SK-N-SH (cell line): ENCODE results near the gene PRADC1. TPM values are rescaled to one million over a fixed set of nuclear protein-coding genes. Genes with fewer than 3 reads are reported as not detected.

Experiments used
- CTCF ChIA-PET: fragments of 300-600, 350-600 bp; formaldehyde crosslinking; extraction: SDS; loops from one replicate; lab custom pipeline; 2021; lab: Yijun Ruan, JAX
- POLR2A ChIA-PET: fragments of 350-600 bp; sonication (Branson Sonifier 250); formaldehyde crosslinking; extraction: SDS; loops from one replicate; lab custom pipeline; 2020; ENCODE audit warnings: antibody characterized with exemption, inconsistent platforms; lab: Yijun Ruan, JAX
- DNase-seq: peaks from one replicate; pipeline ENCODE4 v3.0.0; 2012
- H2AFZ ChIP-seq: fragments of 200-600 bp; sonication (generic); 2 replicates; pipeline ENCODE4 v1.8.1; 2016; ENCODE audit warnings: antibody characterized with exemption, mild to moderate bottlenecking, low read depth
- H3F3A ChIP-seq: fragments of 200-600 bp; sonication (generic); replicated peaks from 2 replicates; pipeline ENCODE3; 2016; ENCODE audit warnings: antibody characterized with exemption, mild to moderate bottlenecking; ENCODE audit not compliant: insufficient read depth
- H3K27ac ChIP-seq, 2 experiments: fragments of 200-500 bp in 1 of 2; fragments of 200-600 bp in 1 of 2; sonication (Bioruptor generic) in 1 of 2; sonication (generic), shearing (Covaris generic) in 1 of 2; 2 replicates each; pipeline versions ENCODE4 v1.5.1 to v1.6.1; 2014 to 2016; ENCODE audit warnings: low read depth in 2 of 2, inconsistent platforms in 1 of 2, low read length in 1 of 2, mild to moderate bottlenecking in 1 of 2, mixed read lengths in 1 of 2
- H3K27me3 ChIP-seq: fragments of 200-600 bp; sonication (generic), shearing (Covaris generic); 2 replicates; pipeline ENCODE4 v1.6.1; 2016; ENCODE audit warnings: mixed run types; ENCODE audit not compliant: insufficient read depth
- H3K36me3 ChIP-seq, 2 experiments: fragments of 200-500 bp in 1 of 2; fragments of 200-600 bp in 1 of 2; sonication (Bioruptor generic) in 1 of 2; sonication (generic) in 1 of 2; replicated peaks in 1 of 2; 2 replicates each; pipeline versions ENCODE3 to v1.5.1; 2014 to 2016; ENCODE audit warnings: low read length in 1 of 2, mild to moderate bottlenecking in 1 of 2; ENCODE audit not compliant: insufficient read depth in 2 of 2, control insufficient read depth in 1 of 2
- H3K4me1 ChIP-seq, 2 experiments: fragments of 200-500 bp in 1 of 2; fragments of 200-600 bp in 1 of 2; sonication (Bioruptor generic) in 1 of 2; sonication (generic), shearing (Covaris generic) in 1 of 2; 2 replicates each; pipeline versions ENCODE4 v1.5.1 to v1.6.1; 2014 to 2016; ENCODE audit warnings: low read depth in 1 of 2, low read length in 1 of 2, mixed run types in 1 of 2; ENCODE audit not compliant: insufficient read depth in 2 of 2, control insufficient read depth in 1 of 2
- H3K4me2 ChIP-seq: fragments of 200-600 bp; sonication (generic), shearing (Covaris generic); 2 replicates; pipeline ENCODE4 v1.6.1; 2017; ENCODE audit warnings: mixed run types
- H3K4me3 ChIP-seq, 2 experiments: fragments of 200-500 bp in 1 of 2; fragments of 200-600 bp in 1 of 2; sonication (Bioruptor generic) in 1 of 2; sonication (generic), shearing (Covaris generic) in 1 of 2; 2 replicates each; pipeline versions ENCODE4 v1.5.1 to v1.8.1; 2014 to 2016; ENCODE audit warnings: low read depth in 2 of 2, inconsistent platforms in 1 of 2, low read length in 1 of 2, mild to moderate bottlenecking in 1 of 2, mixed read lengths in 1 of 2, moderate library complexity in 1 of 2
- H3K79me2 ChIP-seq: fragments of 200-600 bp; sonication (generic); 2 replicates; pipeline ENCODE4 v1.8.1; 2017; ENCODE audit warnings: mild to moderate bottlenecking; ENCODE audit not compliant: insufficient read depth
- H3K9ac ChIP-seq: fragments of 200-600 bp; sonication (generic); 2 replicates; pipeline ENCODE4 v1.6.1; 2017; ENCODE audit warnings: mixed run types
- H3K9me2 ChIP-seq: fragments of 200-600 bp; sonication (generic); 2 replicates; pipeline ENCODE4 v1.6.1; 2017; ENCODE audit warnings: mixed run types
- H3K9me3 ChIP-seq: fragments of 200-600 bp; sonication (generic); 2 replicates; pipeline ENCODE4 v1.6.1; 2017; ENCODE audit warnings: mixed run types, mild to moderate bottlenecking, moderate library complexity
- H4K20me1 ChIP-seq: fragments of 200-600 bp; sonication (generic); 2 replicates; pipeline ENCODE4 v1.6.1; 2017; ENCODE audit warnings: mild to moderate bottlenecking, mixed run types; ENCODE audit not compliant: insufficient read depth
- ELF1 ChIP-seq: IDR thresholded peaks from 2 replicates; pipeline ENCODE4 v1.4.0; 2012
- EP300 ChIP-seq, 2 experiments: IDR thresholded peaks; 2 replicates each; pipeline versions ENCODE4 v1.4.0 to v1.6.1; 2012; ENCODE audit warnings: borderline replicate concordance in 1 of 2, low read depth in 1 of 2, low read length in 1 of 2
- FOSL2 ChIP-seq: IDR thresholded peaks from 2 replicates; pipeline ENCODE4 v1.4.0; 2012; ENCODE audit warnings: low read depth, mild to moderate bottlenecking, moderate library complexity, borderline replicate concordance
- FOXM1 ChIP-seq: IDR thresholded peaks from 2 replicates; pipeline ENCODE4 v1.4.0; 2012; ENCODE audit warnings: low read depth, mild to moderate bottlenecking
- GATA2 ChIP-seq: sonication (generic); formaldehyde crosslinking; IDR thresholded peaks from 2 replicates; pipeline ENCODE4 v1.5.0; 2020; ENCODE audit warnings: mild to moderate bottlenecking, missing genetic modification reagents
- MXI1 ChIP-seq: IDR thresholded peaks from 2 replicates; pipeline ENCODE4 v1.6.1; 2012; ENCODE audit warnings: mild to moderate bottlenecking, low read depth, low read length, improper control_type of control experiment
- NRF1 ChIP-seq: IDR thresholded peaks from 2 replicates; pipeline ENCODE4 v1.6.1; 2012; ENCODE audit warnings: low read depth, mild to moderate bottlenecking, low read length
- RAD21 ChIP-seq: IDR thresholded peaks from 2 replicates; pipeline ENCODE4 v1.6.1; 2012; ENCODE audit warnings: mild to moderate bottlenecking, low read length
- RCOR1 ChIP-seq: fragments of 150-350 bp; IDR thresholded peaks from 2 replicates; pipeline ENCODE4 v1.6.1; 2017; ENCODE audit warnings: antibody characterized with exemption, low read length
- RFX5 ChIP-seq: IDR thresholded peaks from 2 replicates; pipeline ENCODE4 v1.6.1; 2012; ENCODE audit warnings: mild to moderate bottlenecking, improper control_type of control experiment, low read length
- RXRA ChIP-seq: IDR thresholded peaks from 2 replicates; pipeline ENCODE4 v1.4.0; 2012; ENCODE audit warnings: low read depth, mild to moderate bottlenecking, borderline replicate concordance
- SIN3A ChIP-seq: IDR thresholded peaks from 2 replicates; pipeline ENCODE4 v1.6.1; 2012; ENCODE audit warnings: low read depth, mild to moderate bottlenecking, low read length, moderate library complexity, borderline replicate concordance
- SMC3 ChIP-seq: IDR thresholded peaks from 2 replicates; pipeline ENCODE4 v1.6.1; 2012; ENCODE audit warnings: low read depth, low read length, improper control_type of control experiment
- TAF1 ChIP-seq: IDR thresholded peaks from 2 replicates; pipeline ENCODE4 v1.6.1; 2012; ENCODE audit warnings: low read depth, mild to moderate bottlenecking, low read length, moderate library complexity, borderline replicate concordance
- WGBS: methylation state at CpG from one replicate; pipeline ENCODE4 v1.1.6; 2017; ENCODE audit warnings: low lambda C conversion rate; 5-methylcytosine and 5-hydroxymethylcytosine counted together
- polyA plus RNA-seq, 3 experiments: library from polyadenylated mRNA; depleted of rRNA; stranded (reverse); fragments of >200 nt; gene quantifications; 2 replicates each; pipeline ENCODE4 v1.2.3, GENCODE V29; 2012
- TF ChIP-seq, protein P1 (sequence below): IDR thresholded peaks from 2 replicates; pipeline ENCODE4; 2012
- TF ChIP-seq, protein P2 (sequence below): fragments of 150-350 bp; IDR thresholded peaks from 2 replicates; pipeline ENCODE4 v1.6.1; 2017; ENCODE audit warnings: antibody characterized with exemption, low read length, low read depth, borderline replicate concordance
- TF ChIP-seq, protein P3 (sequence below): IDR thresholded peaks from 2 replicates; pipeline ENCODE4 v1.4.0; 2012; ENCODE audit warnings: low read depth
- TF ChIP-seq, protein P4 (sequence below): IDR thresholded peaks from 2 replicates; pipeline ENCODE4 v1.4.0; 2012; ENCODE audit warnings: low read depth, borderline replicate concordance
- TF ChIP-seq, protein P5 (sequence below): fragments of 200-600 bp; sonication (generic); IDR thresholded peaks from 2 replicates; pipeline ENCODE4 v1.6.1; 2017; ENCODE audit warnings: antibody characterized with exemption, mild to moderate bottlenecking, moderate library complexity

PRADC1 gene
- polyA plus RNA-seq, 1 of the 3 experiments (the other 2 are of a cell fraction) = 8.5 TPM

DNA sequence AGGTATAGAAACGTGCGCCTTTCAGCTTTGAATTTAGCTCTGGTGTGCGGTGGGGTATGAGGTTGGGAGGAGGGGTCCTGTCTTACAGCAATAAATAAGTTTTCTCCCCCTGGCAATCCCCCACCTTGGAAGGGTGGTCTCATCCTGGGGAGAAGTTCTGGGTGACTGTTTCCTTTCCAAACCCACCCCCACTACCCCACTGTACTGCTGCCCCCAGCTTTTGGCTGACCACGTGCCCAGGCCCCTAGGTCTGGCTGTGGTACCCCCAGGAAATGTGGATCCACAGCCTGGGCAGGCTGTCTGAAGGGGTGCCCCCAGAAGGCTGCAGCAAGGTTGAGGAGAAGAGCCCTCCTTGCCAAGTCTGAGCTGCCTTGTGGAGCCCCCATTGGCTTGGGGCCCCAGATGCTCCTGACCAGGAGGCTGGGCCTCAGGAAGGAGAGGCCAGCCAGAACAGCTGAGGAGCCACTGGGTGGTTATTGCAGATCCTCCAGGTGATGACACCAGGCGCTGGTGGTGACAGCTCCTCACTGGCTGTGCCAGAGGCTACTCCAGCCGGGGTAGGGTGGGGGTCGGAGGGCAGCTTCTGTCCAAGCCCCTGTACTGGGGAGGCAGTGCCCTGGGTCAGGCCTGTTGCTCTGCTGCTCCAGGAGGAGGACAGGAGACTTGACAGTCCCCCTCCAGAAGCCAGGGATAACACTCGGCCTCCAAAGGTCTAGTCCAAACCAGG lies 25.3 kb upstream of the PRADC1 start (continued):
- TF ChIP-seq, protein P1, sequence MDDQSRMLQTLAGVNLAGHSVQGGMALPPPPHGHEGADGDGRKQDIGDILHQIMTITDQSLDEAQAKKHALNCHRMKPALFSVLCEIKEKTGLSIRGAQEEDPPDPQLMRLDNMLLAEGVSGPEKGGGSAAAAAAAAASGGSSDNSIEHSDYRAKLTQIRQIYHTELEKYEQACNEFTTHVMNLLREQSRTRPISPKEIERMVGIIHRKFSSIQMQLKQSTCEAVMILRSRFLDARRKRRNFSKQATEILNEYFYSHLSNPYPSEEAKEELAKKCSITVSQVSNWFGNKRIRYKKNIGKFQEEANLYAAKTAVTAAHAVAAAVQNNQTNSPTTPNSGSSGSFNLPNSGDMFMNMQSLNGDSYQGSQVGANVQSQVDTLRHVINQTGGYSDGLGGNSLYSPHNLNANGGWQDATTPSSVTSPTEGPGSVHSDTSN = no peak
- TF ChIP-seq EP300 (IDR thresholded peaks at IDR 0.05; ENCODE audit: borderline replicate concordance in 1 of 2, low read depth in 1 of 2, low read length in 1 of 2) = no peak

DNA sequence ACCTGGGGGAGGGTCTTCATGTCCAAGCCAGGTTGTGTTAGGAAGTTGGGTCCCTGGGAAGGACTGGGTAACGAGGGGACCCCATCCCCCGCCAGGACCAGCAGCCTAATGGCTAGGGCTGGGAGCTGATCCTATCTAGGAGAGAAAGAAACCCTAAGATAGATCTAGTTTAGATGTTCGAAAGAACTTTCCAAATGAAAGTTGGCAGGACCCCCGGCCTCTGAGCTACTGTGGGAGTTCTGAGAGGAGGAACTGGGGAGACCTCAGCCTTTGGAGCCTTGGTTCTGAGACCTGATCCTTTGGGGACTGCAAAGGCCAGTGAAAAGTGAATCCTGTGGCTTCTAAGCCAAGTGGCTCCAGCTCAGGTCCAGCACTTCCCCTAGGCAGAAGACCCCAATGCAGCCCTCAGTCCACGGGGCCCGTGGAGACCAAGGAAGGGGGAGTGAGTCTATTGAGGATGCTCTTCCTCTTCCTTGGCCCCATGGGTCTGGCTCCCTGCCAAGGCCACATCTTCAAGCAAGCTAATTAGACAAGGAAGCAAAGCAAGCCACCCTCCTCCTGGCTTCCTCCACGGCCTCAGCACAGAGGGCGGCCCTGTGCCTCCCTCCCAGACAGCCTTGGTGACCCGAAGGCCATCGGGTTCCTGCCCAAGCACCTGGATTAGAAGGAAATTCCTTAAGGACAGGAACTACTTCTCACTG lies 24.5 kb upstream of the PRADC1 start:
- no peaks in the 10 kb centered on the region for H3F3A ChIP-seq
- H3K4me1 ChIP-seq = no peaks in the 10 kb centered on the region
- no peaks in the 10 kb centered on the region for H3K79me2 ChIP-seq
- H3K27ac ChIP-seq = no peak overlapping the region
- H2AFZ ChIP-seq = no peak overlapping the region
- no peaks in the 10 kb centered on the region for H4K20me1 ChIP-seq
- no peak overlapping the region for H3K9ac ChIP-seq
- WGBS = 77% methylated on average over 4 of the region's 10 CpGs
- H3K9me2 ChIP-seq = no peaks in the 10 kb centered on the region
- ChIA-PET CTCF (interaction anchor here (0.7 to 1.4 kb wide), 5 partner anchors 9 to 45 kb away, joined by 3 read pairs; no protein-coding TSS in a partner anchor), POLR2A (interaction anchor here (1.1 to 1.5 kb wide), 3 partner anchors 13 to 23 kb away, joined by 6 to 8 read pairs (median 6); partner anchors contain the start of genes CCT7 and PRADC1)
- no peak overlapping the region for H3K4me2 ChIP-seq
- H3K27me3 ChIP-seq = no peaks in the 10 kb centered on the region
- no peaks in the 10 kb centered on the region for H3K9me3 ChIP-seq
- DNase-seq = no peak
- H3K4me3 ChIP-seq = no peak overlapping the region
- peaks cover 4 to 20% of the 10 kb centered on the region in 2 experiments for H3K36me3 ChIP-seq
- TF ChIP-seq MXI1 (no peak), ELF1 (no peak), RAD21 (no peak), FOSL2 (no peak), SIN3A (no peak), FOXM1 (no peak), NRF1 (no peak), SMC3 (no peak), TAF1 (no peak), RFX5 (no peak), RCOR1 (no peak), RXRA (no peak), GATA2 (CRISPR knock-in tag) (no peak)
- TF ChIP-seq, protein P2, sequence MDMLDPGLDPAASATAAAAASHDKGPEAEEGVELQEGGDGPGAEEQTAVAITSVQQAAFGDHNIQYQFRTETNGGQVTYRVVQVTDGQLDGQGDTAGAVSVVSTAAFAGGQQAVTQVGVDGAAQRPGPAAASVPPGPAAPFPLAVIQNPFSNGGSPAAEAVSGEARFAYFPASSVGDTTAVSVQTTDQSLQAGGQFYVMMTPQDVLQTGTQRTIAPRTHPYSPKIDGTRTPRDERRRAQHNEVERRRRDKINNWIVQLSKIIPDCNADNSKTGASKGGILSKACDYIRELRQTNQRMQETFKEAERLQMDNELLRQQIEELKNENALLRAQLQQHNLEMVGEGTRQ = no peak
- TF ChIP-seq, protein P3, sequence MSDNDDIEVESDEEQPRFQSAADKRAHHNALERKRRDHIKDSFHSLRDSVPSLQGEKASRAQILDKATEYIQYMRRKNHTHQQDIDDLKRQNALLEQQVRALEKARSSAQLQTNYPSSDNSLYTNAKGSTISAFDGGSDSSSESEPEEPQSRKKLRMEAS = no peak
- TF ChIP-seq, protein P4, sequence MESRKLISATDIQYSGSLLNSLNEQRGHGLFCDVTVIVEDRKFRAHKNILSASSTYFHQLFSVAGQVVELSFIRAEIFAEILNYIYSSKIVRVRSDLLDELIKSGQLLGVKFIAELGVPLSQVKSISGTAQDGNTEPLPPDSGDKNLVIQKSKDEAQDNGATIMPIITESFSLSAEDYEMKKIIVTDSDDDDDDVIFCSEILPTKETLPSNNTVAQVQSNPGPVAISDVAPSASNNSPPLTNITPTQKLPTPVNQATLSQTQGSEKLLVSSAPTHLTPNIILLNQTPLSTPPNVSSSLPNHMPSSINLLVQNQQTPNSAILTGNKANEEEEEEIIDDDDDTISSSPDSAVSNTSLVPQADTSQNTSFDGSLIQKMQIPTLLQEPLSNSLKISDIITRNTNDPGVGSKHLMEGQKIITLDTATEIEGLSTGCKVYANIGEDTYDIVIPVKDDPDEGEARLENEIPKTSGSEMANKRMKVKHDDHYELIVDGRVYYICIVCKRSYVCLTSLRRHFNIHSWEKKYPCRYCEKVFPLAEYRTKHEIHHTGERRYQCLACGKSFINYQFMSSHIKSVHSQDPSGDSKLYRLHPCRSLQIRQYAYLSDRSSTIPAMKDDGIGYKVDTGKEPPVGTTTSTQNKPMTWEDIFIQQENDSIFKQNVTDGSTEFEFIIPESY = no peak
- TF ChIP-seq, protein P5, sequence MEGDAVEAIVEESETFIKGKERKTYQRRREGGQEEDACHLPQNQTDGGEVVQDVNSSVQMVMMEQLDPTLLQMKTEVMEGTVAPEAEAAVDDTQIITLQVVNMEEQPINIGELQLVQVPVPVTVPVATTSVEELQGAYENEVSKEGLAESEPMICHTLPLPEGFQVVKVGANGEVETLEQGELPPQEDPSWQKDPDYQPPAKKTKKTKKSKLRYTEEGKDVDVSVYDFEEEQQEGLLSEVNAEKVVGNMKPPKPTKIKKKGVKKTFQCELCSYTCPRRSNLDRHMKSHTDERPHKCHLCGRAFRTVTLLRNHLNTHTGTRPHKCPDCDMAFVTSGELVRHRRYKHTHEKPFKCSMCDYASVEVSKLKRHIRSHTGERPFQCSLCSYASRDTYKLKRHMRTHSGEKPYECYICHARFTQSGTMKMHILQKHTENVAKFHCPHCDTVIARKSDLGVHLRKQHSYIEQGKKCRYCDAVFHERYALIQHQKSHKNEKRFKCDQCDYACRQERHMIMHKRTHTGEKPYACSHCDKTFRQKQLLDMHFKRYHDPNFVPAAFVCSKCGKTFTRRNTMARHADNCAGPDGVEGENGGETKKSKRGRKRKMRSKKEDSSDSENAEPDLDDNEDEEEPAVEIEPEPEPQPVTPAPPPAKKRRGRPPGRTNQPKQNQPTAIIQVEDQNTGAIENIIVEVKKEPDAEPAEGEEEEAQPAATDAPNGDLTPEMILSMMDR = no peak
